AG20443 (cell line): ENCODE results near the gene SLC44A4.
"Not testable (repeated sequence)": the region's sequence is repeated elsewhere in the genome, so short reads cannot be mapped to it uniquely, and the experiment has no call there.

Experiments used
- DNase-seq: peaks from one replicate; pipeline ENCODE4 v3.0.0; 2012; ENCODE audit warnings: low spot score, mixed read lengths

The SLC44A4 gene

GRCh38 chr6:31827286-31828079 is 51.3 kb downstream of the SLC44A4 start, which contains the start of gene HSPA1B:
Gene HSPA1B (plus strand): TSS chr6:31827738. CDS start chr6:31827951, 213 bp downstream.
- DNase-seq, result peak; percentile 96

- DNase-seq, result peak; percentile 80
Measured at GRCh38 chr6:31826793-31827285, 52.0 kb downstream of the SLC44A4 start.

- DNase-seq, result no peak
Measured at GRCh38 chr6:31825553-31825952, 53.2 kb downstream of the SLC44A4 start.

GRCh38 chr6:31823592-31824196 is 55.1 kb downstream of the SLC44A4 start:
- not testable (repeated sequence) for DNase-seq

- DNase-seq, result peak; percentile 86
Measured at GRCh38 chr6:31822036-31822821, 56.6 kb downstream of the SLC44A4 start.

GRCh38 chr6:31821301-31822035 is 57.3 kb downstream of the SLC44A4 start:
- peak; percentile 42 for DNase-seq

GRCh38 chr6:31820399-31820798 is 58.4 kb downstream of the SLC44A4 start:
- DNase-seq, result not testable (repeated sequence)

GRCh38 chr6:31819871-31820299 is 58.9 kb downstream of the SLC44A4 start:
- DNase-seq, result no peak

- not testable (repeated sequence) for DNase-seq
Measured at GRCh38 chr6:31817929-31818511, 60.8 kb downstream of the SLC44A4 start.

GRCh38 chr6:31817133-31817928 is 61.5 kb downstream of the SLC44A4 start:
- not testable (repeated sequence) for DNase-seq

GRCh38 chr6:31815025-31815838 is 63.6 kb downstream of the SLC44A4 start, which contains the start of the genes HSPA1A and HSPA1L:
Gene HSPA1A (plus strand): TSS chr6:31815543. CDS start chr6:31815757, 214 bp downstream.
Gene HSPA1L (minus strand): TSS chr6:31815283. CDS start chr6:31811972, 3,311 bp downstream.
- DNase-seq, result peak; percentile 92

- DNase-seq, result peak; percentile 92
Measured at GRCh38 chr6:31814677-31815024, 64.1 kb downstream of the SLC44A4 start.

GRCh38 chr6:31813465-31813849 is 65.3 kb downstream of the SLC44A4 start:
- no peak for DNase-seq
